HG03135 (cell line): ENCODE results near the gene CDIP1.

Experiments used
- ATAC-seq: cut with Tn5 transposase; IDR thresholded peaks from one replicate; pipeline ENCODE4 v1.9.1; 2021; ENCODE audit warnings: mild to moderate bottlenecking, moderate library complexity; ENCODE audit not compliant: unreplicated experiment

Gene CDIP1

DNA sequence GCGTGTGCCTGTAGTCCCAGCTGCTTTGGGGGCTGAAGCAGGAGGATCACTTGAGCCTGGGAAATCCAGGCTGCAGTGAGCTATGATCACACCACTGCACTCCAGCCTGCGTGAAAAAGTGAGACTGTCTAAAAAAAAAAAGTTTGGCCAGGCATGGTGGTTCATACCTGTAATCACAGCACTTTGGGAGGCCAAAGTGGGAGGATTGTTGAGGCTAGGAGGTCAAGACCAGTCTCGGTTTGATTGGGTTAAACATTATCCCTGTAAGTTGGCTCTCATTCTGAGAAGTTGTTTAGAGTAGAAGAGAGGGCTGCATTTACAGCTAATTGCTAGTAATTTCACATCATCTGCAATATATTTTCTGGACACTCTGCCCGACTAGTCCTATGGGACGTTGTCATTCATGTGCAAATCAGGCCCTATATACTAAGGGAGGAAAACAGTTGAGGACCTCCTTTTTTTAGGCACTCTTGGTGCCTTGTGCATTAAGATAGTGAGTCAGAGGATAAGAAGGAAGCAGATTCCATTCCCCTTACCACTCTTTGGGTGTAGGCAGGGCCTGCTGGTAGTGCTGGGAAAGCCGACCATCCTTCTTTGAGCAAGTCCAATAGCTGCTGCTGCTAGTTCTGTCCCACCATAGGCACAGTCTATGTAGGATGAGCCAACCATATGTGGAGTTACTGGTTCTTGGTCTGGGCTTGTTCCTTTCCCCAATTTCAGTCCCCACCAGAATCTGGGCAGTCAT, 43.7 kb downstream of the CDIP1 start:
- ATAC-seq = no peak

DNA sequence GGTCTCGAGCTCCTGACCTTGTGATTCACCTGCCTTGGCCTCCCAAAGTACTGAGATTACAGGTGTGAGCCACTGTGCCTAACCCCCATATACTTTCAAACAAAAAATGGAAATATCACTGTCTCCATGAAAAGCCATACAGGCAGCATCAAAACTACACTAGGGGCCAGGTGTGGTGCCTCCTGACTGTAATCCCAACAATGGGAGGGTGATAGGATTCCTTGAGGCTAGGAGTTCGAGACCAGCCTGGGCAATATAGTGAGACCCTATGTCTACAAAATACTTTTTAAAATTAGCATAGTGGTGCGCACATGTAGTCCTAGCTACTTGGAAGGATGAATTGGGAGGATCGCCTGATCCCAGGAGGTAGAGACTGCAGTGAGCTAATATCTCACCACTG, 46.7 kb downstream of the CDIP1 start:
- ATAC-seq = no peak

DNA sequence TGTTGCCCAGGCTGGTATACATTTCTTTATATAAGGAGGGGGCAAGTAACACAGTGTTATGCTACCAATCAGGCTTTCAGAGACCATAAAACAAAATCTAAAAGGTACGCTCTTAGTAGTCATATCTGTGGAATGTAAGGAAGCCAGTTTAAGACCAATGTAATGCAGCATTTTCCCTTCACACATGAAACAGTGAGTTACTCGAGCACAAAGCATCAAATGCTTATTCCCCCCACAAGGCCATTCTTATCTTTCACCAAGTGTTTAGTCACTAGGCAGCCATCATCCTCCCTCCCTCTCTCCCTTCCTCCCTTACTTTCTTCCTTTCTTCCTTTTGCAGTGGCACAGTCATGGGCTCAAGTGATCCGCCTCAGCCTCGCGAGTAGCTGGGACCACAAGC, 49.5 kb downstream of the CDIP1 start:
- ATAC-seq = no peak

- no peak for ATAC-seq
Measured at GRCh38 chr16:4488499-4488967, 50.0 kb downstream of the CDIP1 start.

DNA sequence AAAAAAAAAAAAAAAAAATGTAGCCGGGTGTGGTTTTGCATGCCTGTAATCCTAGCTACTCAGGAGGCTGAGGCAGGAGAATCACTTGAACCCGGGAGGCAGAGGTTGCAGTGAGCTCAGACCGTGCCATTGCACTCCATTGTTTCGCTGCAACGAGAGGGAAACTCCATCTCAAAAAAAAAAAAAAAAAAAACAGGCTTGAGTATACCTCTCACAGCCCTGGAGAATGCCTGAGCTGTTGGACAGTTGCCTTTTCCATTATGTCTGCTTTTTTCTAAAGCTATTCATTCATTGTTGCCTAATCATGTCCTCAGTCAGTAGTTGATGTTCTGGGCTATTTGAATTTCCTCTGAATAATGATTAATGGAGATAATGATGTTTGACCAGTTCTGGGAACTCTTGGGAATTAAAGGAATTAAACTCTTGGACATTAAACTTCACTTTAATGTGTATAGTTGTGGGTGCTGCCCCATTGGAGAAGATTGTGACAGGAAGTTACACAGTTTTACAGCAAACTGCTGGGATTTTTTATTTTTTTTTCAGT, 50.5 kb downstream of the CDIP1 start:
- ATAC-seq = no peak

GRCh38 chr16:4486126-4486893, 52.3 kb downstream of the CDIP1 start:
- no peak for ATAC-seq

DNA sequence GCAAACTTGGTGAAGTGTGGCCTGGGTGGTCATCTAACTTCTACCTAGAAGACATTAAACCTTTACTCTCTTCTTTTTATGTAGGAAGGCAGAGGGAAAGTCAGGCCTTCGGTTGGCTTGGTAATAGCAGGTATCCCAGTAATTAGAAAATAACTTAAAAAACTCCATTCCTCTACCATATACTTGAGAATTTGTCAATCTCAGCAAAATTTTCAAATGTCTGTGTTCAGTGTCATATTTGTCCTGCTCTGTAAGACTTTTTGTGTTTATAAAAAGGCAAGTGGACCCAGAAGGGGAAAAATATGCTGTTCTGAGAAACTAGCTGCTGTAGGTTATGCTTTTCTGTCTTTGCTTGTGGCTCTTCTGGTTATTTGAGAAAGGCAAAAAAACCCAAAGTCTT, 56.6 kb downstream of the CDIP1 start:
- ATAC-seq = no peak

- no peak for ATAC-seq
Measured at GRCh38 chr16:4481526-4481925, 57.0 kb downstream of the CDIP1 start.

DNA sequence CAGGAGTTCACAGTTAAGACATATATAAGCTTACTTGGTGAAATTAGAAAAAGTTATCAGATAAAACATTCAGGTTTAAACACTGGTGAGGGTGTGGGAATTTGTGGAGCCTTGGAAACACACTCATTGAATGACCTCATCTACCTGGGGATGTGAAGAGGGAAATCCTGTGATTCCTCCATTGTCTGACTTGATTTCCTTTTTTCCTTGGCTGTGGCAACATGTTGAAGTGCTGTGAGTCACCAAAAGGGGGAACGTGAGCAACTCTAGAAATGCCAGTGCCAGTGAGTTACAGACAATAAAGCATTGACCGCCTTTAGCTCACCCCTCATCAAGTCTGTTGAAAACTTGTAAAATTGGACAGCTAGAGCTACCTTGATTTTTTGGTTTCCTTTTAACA, 60.6 kb downstream of the CDIP1 start:
- ATAC-seq = no peak

DNA sequence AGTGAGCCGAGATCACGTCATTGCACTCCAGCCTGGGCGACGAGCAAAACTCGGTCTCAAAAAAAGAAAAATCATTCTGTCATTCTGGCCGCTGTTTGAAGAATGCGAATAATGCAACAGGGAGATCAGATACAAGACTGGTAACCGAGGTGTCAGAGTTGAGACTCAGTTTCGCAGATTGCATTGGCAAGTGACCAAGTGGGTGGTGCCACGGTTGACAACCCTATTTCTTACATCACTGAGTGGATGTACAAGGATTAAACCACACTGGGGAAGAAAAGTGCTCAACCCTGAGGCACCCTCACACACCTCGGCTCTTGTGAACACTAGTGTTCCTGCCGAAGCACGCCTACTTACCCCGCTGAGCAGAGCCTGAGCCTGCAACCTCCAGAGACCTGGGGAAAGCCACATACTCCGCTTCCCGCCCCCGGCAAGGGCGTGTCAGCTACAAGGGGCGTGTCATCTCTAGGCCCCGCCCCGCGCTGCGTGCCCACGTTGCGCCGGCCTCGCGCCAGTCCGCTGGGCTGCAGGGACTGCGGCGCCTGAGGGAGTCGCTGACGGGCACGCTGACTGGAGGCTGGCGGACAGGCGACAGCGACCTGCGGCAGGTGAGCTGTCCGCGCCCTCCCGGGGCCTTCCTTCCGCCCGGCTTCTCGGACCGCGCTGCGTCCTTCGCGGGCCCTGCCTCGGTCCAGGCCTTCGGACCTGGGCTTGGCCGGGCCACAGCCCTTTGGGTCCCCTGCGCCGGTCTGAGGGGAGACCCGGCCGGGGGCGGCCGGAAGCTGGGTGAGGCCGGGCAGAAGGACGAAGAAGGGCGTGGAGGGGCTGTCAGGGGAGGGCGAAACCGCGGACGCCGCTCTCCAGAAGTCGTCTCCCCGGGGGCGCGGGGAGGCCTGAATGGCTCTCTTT, 62.4 kb downstream of the CDIP1 start, which contains the start of gene HMOX2:
Gene HMOX2, plus strand, starts transcription at position 519 of the 909 bp plus-strand sequence. CDS start 29,127 bp downstream, outside the sequence.
- ATAC-seq = peak; percentile 82

DNA sequence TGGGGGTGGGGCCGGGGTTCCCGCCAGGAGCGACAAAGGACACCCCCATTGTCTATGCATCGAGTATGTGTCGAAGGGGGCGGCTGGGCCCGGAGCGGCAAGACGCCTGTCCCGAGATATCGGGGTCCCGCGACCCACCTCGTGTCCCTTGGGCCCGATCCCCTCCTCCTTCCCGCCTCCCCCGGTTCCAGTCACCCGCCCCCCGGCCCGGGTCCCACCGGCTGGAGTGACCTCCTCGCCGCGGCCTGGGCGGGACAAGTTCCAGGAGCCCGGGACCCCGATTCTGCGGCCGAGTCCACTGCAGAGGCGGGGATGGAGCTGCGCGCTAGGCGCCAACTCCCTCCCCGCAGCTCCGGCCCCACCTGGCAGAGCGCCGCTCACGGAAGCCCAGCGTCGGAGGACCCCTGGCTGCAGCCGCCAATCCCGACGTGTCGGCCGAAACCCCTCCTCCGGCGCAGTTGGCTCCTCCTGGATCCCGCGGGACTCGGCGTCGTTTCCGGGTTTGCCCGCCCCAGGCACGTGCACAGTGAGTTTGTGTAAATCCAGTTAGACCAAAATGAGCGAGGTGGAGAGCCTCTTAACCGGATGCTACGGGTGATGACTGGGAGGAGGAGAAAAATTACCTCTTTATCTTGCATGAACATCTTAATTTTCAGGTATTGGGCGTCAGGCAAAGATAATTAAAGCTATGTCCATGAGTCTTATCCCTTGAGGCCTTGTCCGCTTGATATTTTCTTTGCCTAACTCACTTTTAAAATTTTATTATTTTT, 64.2 kb downstream of the CDIP1 start, which contains the start of gene NMRAL1:
Gene NMRAL1, minus strand, starts transcription at position 434 of the 770 bp plus-strand sequence. CDS start 493 bp downstream, outside the sequence.
- no peak for ATAC-seq

- ATAC-seq = no peak
Measured at GRCh38 chr16:4472880-4473279, 65.7 kb downstream of the CDIP1 start.

GRCh38 chr16:4471869-4472268, 66.7 kb downstream of the CDIP1 start:
- no peak for ATAC-seq

- ATAC-seq = no peak
Measured at GRCh38 chr16:4468972-4469371, 69.6 kb downstream of the CDIP1 start.

- ATAC-seq = no peak
Measured at GRCh38 chr16:4467916-4468315, 70.7 kb downstream of the CDIP1 start.

DNA sequence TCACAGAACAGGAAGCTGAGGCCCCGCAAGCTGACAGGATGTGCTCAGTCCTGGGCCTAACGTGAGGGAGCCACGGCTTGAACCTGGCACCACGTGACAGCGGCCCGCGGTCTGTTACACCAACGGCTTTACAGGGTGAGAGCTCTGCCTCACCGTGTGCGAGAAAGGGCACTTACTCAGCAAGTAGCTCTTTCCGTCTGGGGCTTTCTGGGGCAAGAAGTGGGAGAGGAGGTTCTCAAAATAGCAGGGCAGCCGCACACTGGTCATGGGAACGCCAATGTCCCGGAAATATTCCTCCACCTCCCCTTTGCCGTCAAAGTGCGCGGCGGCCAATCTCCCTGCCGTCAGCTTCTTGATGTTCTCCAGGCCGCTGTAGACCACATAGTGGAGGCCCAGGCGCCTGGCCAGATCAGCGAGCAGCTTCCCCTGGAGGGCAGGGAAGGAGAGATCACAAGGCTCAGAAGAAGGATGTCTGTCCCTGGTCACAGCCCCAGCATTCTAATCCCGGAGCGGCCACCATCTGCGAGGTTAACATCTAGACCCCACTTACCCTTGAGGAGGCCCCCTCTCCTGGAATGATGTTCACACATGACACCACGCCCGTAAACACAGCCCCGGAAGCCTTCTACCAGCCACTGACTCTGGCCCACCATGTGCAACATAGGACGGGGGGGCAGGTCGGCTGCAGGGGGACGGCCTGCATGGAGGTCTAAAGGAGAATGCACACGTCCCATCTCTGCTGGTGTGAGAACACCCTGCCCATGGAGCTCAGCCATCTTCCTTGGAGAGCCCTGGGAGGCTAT, 72.4 kb downstream of the CDIP1 start:
- no peak for ATAC-seq

GRCh38 chr16:4463522-4464163, 74.9 kb downstream of the CDIP1 start:
- no peak for ATAC-seq

DNA sequence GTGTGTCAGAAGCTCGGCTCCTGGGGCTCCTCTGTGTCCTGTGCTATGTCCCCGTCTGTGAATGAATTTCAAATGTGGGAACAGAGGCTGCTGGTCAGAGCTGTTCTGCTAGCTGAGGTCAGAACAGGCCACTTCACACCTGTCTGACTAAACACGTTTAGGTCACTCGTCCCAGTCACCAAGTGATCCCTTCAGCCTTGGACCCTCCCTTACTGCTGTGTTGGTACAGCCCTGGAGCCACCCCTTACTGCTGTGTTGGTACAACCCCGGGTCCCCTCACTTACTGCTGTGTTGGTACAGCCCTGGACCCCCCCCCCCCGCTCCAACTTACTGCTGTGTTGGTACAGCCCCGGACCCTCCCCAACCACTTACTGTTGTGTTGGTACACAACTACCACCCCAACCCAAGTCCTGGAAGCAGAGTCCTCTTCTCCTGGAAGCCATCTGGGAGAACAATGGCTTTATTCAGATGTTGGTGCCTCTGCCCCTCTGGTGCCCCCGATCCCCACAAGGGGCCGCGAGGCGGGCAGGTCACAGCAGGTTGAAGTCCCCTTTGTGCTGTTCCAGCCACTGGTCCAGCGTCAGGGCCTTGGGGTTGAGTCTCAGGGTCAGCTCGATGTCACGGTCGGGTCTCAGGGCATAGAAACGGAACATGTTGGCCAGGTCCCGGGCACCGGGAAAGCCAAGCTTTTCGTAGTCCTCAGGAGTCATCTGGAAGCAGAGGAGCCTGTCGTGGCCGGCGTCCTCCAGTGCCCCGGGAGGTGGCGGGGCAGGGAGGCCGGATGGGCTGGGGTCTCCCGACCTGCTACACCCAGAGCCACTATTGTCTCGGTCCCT, 77.1 kb downstream of the CDIP1 start:
- no peak for ATAC-seq
